Ecto neural progenitor cell (in vitro differentiated cells): ENCODE results near the gene CDA.

Experiments used
- DNase-seq: peaks from one replicate; pipeline ENCODE4 v3.0.0-alpha.2; 2018; ENCODE audit warnings: low spot score

Gene CDA

DNA sequence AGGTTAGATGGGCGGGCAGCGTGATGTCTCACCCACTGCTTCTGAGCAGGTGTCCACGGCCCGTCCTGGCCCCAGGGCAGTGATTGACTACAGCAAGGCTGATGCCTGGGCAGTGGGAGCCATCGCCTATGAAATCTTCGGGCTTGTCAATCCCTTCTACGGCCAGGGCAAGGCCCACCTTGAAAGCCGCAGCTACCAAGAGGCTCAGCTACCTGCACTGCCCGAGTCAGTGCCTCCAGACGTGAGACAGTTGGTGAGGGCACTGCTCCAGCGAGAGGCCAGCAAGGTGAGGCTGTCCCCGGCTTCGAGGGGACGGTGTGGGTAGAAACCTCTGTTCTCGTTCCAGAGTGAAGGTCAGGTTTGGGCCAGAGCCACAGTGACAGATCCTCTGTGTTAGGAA lies 60.0 kb downstream of the CDA start:
- DNase-seq, result no peak

DNA sequence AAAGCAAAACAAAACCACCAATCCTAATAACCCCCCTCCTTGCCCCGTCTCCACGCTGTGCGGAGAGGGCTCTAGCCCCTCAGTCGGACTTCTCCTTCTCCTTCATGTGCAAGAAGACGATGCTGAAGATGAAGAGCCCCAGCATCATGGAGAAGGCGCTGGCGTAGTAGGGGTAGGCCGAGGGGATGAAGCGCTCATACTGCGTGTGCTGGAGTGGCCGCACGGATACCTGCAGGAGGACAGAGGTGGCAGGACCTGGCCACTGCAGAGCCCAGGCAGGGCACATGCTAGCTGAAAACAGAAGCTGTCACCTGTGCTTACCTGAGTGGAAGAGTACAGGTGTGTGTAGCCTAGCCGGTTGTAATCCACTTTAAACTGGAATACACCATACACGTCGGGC lies 63.4 kb downstream of the CDA start:
- no peak for DNase-seq

DNA sequence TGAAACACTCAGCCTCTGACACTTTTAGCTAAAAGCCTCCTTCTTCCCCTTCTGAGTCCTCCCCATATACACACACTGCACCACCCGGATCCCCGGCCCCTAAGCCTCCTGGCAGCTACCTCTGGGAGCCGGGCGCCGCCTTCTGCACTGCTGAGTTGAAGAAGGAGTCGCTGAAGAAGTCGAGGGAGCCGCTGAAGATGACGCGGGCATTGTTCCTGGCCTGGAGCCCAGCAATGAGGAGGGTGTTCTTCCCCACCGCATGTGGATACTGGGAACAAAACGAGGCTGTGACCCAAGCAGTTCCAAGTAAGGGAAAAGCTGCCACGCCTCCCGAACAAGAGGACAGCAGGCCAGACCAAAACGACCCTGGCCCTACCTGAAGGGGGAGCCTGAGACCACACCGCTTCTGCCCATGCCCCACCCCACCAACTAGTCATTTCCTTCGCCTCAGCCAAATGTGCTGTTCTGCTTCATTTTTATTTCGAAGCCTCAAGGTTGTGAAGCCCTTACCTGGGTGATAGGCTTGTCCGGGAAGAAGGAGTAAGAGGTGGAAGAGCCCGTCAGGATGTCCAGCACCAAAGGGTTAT lies 65.3 kb downstream of the CDA start:
- DNase-seq, result no peak

DNA sequence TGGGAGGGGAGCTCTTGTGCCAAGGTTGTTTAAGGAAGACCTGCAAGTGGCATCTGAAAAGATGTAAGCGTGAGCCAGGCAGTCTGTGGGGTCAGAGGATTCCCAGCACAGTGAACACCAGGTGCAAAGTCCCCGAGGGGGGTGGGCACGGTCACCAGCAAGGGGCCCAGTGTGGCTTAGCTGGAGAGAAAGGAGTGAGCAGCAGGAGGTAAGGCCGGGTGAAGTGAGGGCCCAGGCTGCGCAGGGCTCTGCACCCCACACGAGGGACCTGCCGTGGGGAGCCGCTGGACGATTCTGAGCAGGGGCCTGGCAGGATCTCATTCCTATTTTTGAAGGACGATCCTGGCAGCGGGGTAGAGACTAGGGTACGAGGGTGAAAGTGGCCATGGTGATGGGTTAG lies 68.1 kb downstream of the CDA start:
- DNase-seq, result no peak

DNA sequence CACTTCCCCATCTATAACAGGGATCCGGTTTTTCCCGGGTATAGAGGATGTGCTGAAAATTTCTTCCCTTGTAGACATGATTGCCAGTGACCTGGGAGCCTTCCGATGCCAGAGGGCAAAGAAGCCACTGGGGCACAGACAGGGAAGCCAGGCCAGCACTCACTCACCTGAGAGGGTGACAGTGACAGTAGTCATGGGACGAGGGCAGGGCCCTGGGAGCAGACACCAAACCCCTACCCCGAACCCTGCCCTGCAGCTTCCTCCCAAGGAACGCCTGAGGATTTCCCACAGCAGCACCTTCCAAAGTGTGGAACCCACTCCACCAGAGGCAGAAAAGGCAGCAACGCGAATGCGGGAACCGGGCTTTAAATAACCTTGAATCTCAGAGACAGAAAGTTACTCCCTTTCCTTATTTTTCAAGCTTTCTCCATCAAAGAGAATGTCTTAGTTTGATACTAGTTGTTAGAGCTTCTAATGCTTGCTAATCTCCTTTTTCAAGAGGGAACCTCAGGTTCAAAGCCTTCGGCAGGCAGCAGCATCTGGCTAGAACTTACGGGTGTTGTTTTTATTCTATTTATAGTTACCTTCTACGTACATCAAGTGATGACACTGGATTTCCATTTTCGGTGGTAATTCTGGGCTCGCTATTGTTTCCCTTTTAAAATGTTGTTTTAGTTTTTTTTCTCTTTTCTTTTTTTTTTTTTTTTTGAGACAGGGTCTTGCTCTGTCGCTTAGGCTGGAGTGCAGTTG lies 69.4 kb downstream of the CDA start:
- no peak for DNase-seq

DNA sequence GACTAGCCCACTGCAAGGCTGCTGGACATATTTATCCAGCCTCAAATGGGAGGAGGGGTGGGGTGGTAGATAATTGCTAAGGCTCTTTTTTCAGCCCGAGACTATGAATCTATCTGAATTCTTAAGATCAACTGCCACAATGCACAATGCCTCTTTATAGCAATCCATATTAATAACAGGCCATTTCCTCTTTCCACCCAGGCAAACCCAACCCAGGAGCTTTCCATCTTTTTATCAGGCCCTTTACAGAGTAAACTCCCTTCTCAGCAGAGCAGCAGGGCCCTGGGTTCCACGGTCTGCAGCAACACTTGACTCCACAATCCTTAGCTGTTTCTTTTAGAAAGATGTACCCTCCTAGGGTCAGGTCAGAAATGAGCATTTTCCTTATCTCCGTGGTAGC lies 71.5 kb downstream of the CDA start:
- no peak for DNase-seq

DNA sequence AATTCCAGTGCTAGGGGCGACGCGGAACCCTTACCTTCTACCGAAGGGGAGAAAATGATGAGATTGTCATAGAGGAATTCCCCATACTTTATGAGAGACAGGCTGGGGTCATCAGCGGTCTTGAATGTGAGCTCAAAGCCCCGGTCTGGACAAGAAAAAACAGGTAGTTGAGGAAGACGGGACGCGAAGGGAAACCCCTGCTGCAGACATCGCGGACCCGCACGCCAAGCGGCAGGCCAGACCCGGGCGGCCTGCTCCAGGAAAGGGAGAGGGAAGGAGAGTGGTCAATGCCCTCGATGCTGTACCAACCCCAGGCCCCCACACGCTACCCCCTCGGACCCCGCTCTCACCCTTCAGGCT lies 71.9 kb downstream of the CDA start:
- no peak for DNase-seq

DNA sequence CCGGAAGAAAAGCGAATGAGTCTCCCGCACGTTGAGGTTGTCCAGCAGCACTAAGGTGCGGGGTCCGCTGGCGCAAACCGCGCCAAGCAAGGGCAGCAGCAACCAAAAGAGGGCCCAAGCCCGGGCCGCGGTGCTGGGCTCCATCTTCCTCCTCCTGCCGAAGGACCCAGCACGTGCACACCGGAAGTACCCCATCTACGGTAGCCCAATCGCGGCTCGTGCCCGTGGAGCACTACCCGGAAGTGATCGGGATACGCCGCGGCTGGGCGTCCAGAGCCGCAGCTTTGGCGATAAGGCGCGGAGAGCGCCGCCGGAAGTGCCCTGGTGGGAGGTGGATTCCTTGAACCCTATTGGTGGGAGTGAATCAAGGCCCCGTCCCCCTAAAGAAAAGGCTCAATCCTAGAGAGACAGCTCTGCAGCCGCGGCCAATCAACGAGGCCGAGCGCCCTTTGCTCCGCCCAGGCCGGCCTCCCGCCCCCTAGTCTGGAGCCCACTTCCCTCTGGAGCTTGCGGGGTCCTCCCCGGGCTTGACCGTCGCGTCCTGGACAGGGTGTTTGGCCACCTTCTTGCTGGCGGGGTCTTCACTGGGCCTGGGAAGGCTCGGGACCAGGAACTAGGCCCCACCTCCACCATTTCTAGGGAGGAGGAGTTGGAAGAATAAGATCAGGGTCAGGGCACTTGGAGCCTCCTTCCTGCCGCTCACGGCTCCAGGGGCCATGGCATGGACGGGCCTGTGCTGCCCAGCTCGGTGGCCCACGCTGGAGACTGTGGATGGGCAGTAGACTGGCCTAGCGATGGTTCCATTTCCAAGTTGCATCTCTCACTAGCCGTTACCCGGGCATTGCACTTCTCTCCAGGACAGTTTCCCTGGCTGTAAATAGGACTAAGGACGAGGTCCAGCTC lies 72.6 kb downstream of the CDA start, which contains the start of gene DDOST:
Gene DDOST, minus strand, starts transcription at position 163 of the 903 bp plus-strand sequence. Its CDS starts 19 bp downstream, at position 144.
- peak; percentile 98 for DNase-seq

DNA sequence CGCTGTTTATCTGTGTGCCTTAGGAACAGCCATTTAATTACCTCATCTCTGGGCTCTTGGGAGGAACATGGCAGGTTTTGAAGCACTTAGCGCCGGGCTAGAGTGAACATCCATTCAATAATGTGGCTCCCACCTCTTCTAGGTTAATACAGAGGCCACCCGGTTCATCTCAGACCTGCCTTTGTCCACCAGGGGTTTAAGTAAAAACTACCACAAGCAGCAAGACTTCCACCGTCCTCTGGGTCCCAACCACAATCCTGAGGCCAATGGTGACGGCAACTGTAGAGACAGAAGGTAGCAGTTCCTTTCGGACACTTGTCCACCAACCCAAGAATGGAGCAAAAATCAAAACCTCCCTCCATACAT lies 73.2 kb downstream of the CDA start:
- DNase-seq, result no peak

DNA sequence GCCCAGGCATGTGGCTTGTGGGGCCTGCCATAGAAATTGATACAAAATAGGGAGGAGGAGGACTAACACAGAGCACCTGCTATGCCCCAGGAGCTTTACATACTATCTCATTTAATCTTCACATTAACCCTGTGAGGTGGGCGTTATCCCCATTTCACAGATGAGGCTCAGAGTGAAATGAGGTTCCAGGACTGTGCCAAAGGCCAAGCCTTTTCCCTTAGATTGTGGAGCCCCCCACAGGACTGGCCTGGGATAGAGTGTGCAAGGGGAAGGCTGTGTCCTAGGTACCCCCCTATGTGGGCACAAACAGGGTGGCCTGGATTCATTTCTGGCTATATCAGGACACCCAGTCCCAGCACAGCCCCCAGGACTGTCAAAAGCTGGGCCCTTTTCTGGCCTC lies 74.5 kb downstream of the CDA start:
- no peak for DNase-seq

DNA sequence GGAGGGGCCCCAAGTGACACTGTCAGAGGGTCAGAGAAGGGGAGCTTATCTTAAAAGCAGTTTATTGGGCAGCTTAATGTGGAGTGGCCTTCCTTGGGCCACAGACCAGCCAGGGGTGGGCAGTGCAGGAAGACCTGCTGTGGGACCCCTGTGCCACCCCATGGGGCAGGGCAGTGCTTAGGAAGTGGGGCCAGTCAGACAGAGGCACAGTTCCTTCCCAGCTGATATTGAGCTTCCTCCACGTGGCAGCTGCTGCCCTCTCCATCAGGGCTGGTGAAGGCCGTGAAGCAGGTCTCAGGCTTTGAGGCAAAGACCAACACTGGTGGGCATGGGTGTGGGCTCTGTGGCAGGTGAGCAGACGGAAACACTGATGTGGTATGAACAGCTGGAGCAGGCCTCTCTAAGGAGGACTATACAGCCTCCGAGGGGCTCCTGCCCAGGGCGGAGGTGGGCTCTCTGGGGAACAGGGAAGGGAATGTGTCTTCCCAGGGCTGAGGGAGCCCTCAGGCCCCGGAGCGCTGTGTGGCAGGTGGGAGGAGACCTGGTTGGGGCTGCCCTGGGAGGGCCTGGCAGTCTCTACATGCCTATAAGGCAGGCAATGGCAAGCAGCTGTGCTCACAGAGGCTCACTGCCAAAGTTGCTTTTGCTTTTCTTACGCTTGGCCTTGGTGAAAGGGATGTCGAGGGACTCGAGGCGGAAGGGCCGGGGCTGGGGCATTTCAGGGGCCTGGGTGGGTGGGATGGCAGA lies 75.2 kb downstream of the CDA start:
- no peak for DNase-seq

DNA sequence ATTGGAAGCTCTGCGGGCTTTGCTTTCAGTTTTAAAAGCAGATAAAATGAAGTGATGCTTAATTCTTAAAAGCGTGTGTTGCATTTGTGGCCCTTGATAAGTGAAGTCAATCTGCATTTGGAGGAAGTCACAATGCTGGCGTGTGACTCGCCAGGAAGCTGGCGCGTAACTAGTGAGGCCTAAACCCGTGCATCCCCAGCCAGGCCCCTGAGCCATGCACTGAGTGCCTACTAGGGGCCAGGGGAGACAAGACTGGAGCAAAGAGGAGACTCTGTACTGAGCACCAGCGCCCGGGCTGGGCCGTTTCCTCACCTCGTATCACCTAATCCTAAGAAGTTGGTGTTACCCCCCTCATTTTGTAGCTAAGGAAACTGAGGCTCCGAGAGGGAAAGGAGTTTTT lies 76.8 kb downstream of the CDA start:
- no peak for DNase-seq

DNA sequence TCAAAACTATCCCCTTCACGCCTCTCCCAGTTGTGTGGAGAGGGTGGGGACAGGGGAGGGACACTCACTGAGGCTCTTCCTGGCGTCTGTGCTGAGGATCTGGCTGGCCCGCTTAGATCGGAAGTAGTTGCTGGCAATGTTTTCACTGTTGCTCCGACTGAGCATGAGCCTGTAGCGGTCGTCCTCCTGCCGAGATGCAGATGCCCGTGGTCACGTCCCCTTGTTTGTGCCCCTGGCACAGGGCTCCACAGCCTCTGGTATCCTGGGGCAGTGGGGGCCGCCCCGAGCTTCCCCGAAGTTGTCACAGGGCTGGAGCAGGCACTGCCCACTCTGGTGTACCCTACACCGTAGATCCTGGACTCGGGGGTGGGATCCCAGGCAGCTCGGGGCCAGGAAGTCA lies 77.2 kb downstream of the CDA start:
- DNase-seq, result no peak

DNA sequence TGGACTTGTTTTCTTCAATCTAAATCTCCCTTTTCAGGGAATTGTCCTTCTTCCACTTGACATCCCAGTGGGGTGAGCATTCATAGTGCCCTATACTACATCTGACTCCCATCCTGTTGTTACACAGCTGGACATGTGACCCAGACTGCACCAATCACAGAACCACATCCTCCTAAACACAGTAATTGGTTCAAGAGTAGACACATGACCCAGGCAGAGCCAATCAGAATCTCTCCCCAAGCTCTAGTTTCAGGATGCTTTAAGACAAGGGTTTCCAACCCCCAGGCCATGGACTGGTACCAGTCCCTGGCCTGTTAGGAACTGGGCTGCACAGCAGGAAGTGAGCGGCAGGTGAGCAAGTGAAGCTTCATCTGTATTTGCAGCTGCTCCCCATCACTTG lies 77.9 kb downstream of the CDA start:
- DNase-seq, result no peak
